CD14-positive monocyte (primary cell): ENCODE data around the gene APOF. TPM values are rescaled to one million over a fixed set of nuclear protein-coding genes. Genes with fewer than 3 reads are reported as not detected.

ENCODE experiments used
- DNase-seq, 3 donors: peaks; one replicate each; pipeline ENCODE4 v3.0.0-alpha.2; 2011 to 2022
- H2AFZ ChIP-seq: 2 replicates; pipeline ENCODE4 v1.6.0; 2012; ENCODE audit warnings: mild to moderate bottlenecking, low read depth, low read length, inconsistent platforms; ENCODE audit not compliant: insufficient read depth, poor library complexity, severe bottlenecking
- H3K27ac ChIP-seq, 2 donors: 1 replicate in 1 of 2; 2 replicates in 1 of 2; pipeline ENCODE4 v1.5.1; 2012 to 2013; ENCODE audit warnings: low read length in 2 of 2, control low read depth in 1 of 2, inconsistent platforms in 1 of 2, low read depth in 1 of 2, mild to moderate bottlenecking in 1 of 2
- H3K27me3 ChIP-seq, 2 donors: one replicate each; pipeline versions ENCODE4 v1.6.0 to v1.6.1; 2011 to 2013; ENCODE audit warnings: low read length in 2 of 2; ENCODE audit not compliant: control insufficient read depth in 2 of 2, insufficient read depth in 2 of 2
- H3K36me3 ChIP-seq, 2 donors: replicated peaks in 1 of 2; 1 replicate in 1 of 2; 2 replicates in 1 of 2; pipeline versions ENCODE4 v1.5.1 to v1.6.1; 2012 to 2013; ENCODE audit warnings: low read length in 2 of 2, control low read depth in 1 of 2, inconsistent platforms in 1 of 2, mild to moderate bottlenecking in 1 of 2; ENCODE audit not compliant: insufficient read depth in 2 of 2, control insufficient read depth in 1 of 2
- H3K4me1 ChIP-seq, 2 donors: 1 replicate in 1 of 2; 2 replicates in 1 of 2; pipeline versions ENCODE4 v1.5.1 to v1.6.1; 2012 to 2013; ENCODE audit warnings: low read length in 2 of 2, control low read depth in 1 of 2, inconsistent platforms in 1 of 2, mild to moderate bottlenecking in 1 of 2, moderate library complexity in 1 of 2; ENCODE audit not compliant: insufficient read depth in 2 of 2, control insufficient read depth in 1 of 2
- H3K4me2 ChIP-seq: replicated peaks from 2 replicates; pipeline ENCODE3; 2012; ENCODE audit warnings: low read length, moderate library complexity, mild to moderate bottlenecking; ENCODE audit not compliant: poor library complexity, severe bottlenecking; ENCODE audit errors: extremely low read depth
- H3K4me3 ChIP-seq, 3 experiments: fragments of 200-600 bp in 1 of 3; sonication (generic) in 1 of 3; replicated peaks in 1 of 3; 1 replicate in 2 of 3; 2 replicates in 1 of 3; pipeline ENCODE4 v1.5.1; 2011 to 2013; ENCODE audit warnings: low read length in 3 of 3, mild to moderate bottlenecking in 3 of 3, control low read depth in 2 of 3, low read depth in 2 of 3, inconsistent platforms in 1 of 3, moderate library complexity in 1 of 3
- H3K79me2 ChIP-seq: 2 replicates; pipeline ENCODE4 v1.6.0; 2012; ENCODE audit warnings: mild to moderate bottlenecking, control low read depth, inconsistent platforms, low read length, moderate library complexity; ENCODE audit not compliant: insufficient read depth
- H3K9ac ChIP-seq: 2 replicates; pipeline ENCODE4 v1.6.0; 2017; ENCODE audit warnings: low read length, mild to moderate bottlenecking; ENCODE audit not compliant: insufficient read depth, poor library complexity, severe bottlenecking
- H3K9me3 ChIP-seq, 2 donors: replicated peaks in 1 of 2; 1 replicate in 1 of 2; 2 replicates in 1 of 2; pipeline versions ENCODE4 v1.5.1 to v1.6.1; 2012 to 2013; ENCODE audit warnings: low read length in 2 of 2, control low read depth in 1 of 2; ENCODE audit not compliant: control insufficient read depth in 1 of 2, insufficient read depth in 1 of 2
- H4K20me1 ChIP-seq: 2 replicates; pipeline ENCODE4 v1.6.0; 2012; ENCODE audit warnings: mild to moderate bottlenecking, low read length, control low read depth, moderate library complexity; ENCODE audit not compliant: insufficient read depth
- H3K27ac Mint-ChIP-seq, 7 donors: one replicate each; pipeline ENCODE4 v1.8.0; 2020; ENCODE audit warnings: mild to moderate bottlenecking in 7 of 7, mixed read lengths in 7 of 7, moderate library complexity in 6 of 7, inconsistent platforms in 2 of 7
- H3K27me3 Mint-ChIP-seq, 3 donors: one replicate each; pipeline ENCODE4 v1.8.0; 2021 to 2022; ENCODE audit warnings: low read depth in 3 of 3, mild to moderate bottlenecking in 3 of 3, mixed read lengths in 3 of 3, moderate library complexity in 3 of 3, inconsistent platforms in 1 of 3
- H3K36me3 Mint-ChIP-seq, 2 donors: one replicate each; pipeline ENCODE4 v1.8.0; 2020; ENCODE audit warnings: mixed read lengths in 2 of 2, inconsistent platforms in 1 of 2, mild to moderate bottlenecking in 1 of 2
- H3K4me1 Mint-ChIP-seq: one replicate; pipeline ENCODE4 v1.8.0; 2020; ENCODE audit warnings: mild to moderate bottlenecking, mixed read lengths
- H3K4me3 Mint-ChIP-seq, 2 donors: one replicate each; pipeline ENCODE4 v1.8.0; 2020; ENCODE audit warnings: mild to moderate bottlenecking in 2 of 2, mixed read lengths in 2 of 2, moderate library complexity in 1 of 2
- H3K9me3 Mint-ChIP-seq, 7 donors: one replicate each; pipeline ENCODE4 v1.8.0; 2020 to 2022; ENCODE audit warnings: mixed read lengths in 7 of 7, mild to moderate bottlenecking in 6 of 7, moderate library complexity in 6 of 7, inconsistent platforms in 2 of 7
- CTCF ChIP-seq: fragments of 200-600 bp; IDR thresholded peaks from one replicate; pipeline ENCODE4 v1.8.0; 2022; ENCODE audit warnings: antibody characterized with exemption, mild to moderate bottlenecking
- WGBS: methylation state at CpG from one replicate; pipeline ENCODE4 v1.1.5; 2013; ENCODE audit warnings: missing lambda C conversion rate; ENCODE audit not compliant: insufficient coverage; 5-methylcytosine and 5-hydroxymethylcytosine counted together
- intact Hi-C, 2 donors: fragments of 100-400 bp; cut with micrococcal nuclease; formaldehyde crosslinking; loops; one replicate each; pipeline versions ENCODE4 v1.15.0 to v1.15.1; 2023
- polyA plus RNA-seq, 3 donors: library from polyadenylated mRNA; depleted of rRNA in 1 of 3; unstranded in 2 of 3; stranded (reverse) in 1 of 3; fragments of 300-500 nt in 2 of 3; fragments of >200 nt in 1 of 3; fragmentation: Illumina TruSeq in 2 of 3; gene quantifications; 1 replicate in 2 of 3; 2 replicates in 1 of 3; pipeline ENCODE4 v1.2.3, GENCODE V29; 2012 to 2021

The APOF gene
- polyA plus RNA-seq, 3 donors: not detected

GRCh38 chr12:56361487-56362129, 1.0 kb downstream of the APOF start:
- no peak for TF ChIP-seq CTCF

GRCh38 chr12:56359851-56360767, 2.5 kb downstream of the APOF start, which contains the start of gene STAT2:
STAT2 (minus strand) TSS chr12:56360107; CDS start chr12:56356571, 3,536 bp downstream.
- peaks cover 0 to 2% (median 1%) of the 10 kb centered on the region in 3 donors for H3K27me3 Mint-ChIP-seq
- peaks cover 49% of the 10 kb centered on the region for H3K79me2 ChIP-seq
- H3K27ac Mint-ChIP-seq: peak within 1 kb of the TSS; percentile 87 to 97 (median 95)
- H3K4me3 ChIP-seq: peak within 1 kb of the TSS; percentile 89 to 97 (median 89)
- H3K4me1 ChIP-seq: peaks cover 19 to 23% of the 10 kb centered on the region in 2 donors
- H4K20me1 ChIP-seq: peaks cover 38% of the 10 kb centered on the region
- TF ChIP-seq CTCF: no peak
- peak within 1 kb of the TSS; percentile 87 to 94 for H3K4me3 Mint-ChIP-seq
- peak within 1 kb of the TSS; percentile 95 for H3K4me2 ChIP-seq
- peak within 1 kb of the TSS; percentile 74 to 89 for H3K27ac ChIP-seq
- peaks cover 26% of the 10 kb centered on the region for H3K4me1 Mint-ChIP-seq
- no peaks in the 10 kb centered on the region for H3K9me3 ChIP-seq
- H3K36me3 Mint-ChIP-seq: peaks cover 16 to 21% of the 10 kb centered on the region in 2 donors
- intact Hi-C loops: loop anchor here (2.0 to 10.0 kb wide), 4 partner anchors 43 to 105 kb away; partner anchors contain the start of genes CNPY2 (in 2 of the 2), CS (in 1 of the 2), MIP (in 1 of the 2) and SPRYD4 (in 1 of the 2)
- peaks cover 14% of the 10 kb centered on the region in 2 donors for H3K36me3 ChIP-seq
- no peaks in the 10 kb centered on the region for H3K27me3 ChIP-seq
- H3K9me3 Mint-ChIP-seq: no peaks in the 10 kb centered on the region
- peak within 1 kb of the TSS; percentile 82 for H2AFZ ChIP-seq
- WGBS: under 1% methylated on average over 43 of the region's 54 CpGs
- H3K9ac ChIP-seq: peak within 1 kb of the TSS; percentile 76
- DNase-seq: peak; percentile 98 to 99 (median 99)

More at GRCh38 chr12:56361487-56362129, 1.0 kb downstream of the APOF start:
- peaks cover 0 to 2% (median 1%) of the 10 kb centered on the region in 3 donors for H3K27me3 Mint-ChIP-seq
- H3K27ac Mint-ChIP-seq: peak overlapping the region in 4 of 7 donors; percentile 21 to 96 (median 72)
- 93% methylated on average over 8 of the region's 8 CpGs for WGBS
- peaks cover 26% of the 10 kb centered on the region for H3K4me1 Mint-ChIP-seq
- peak overlapping the region in 1 of 2 donors; percentile 89 for H3K27ac ChIP-seq
- peaks cover 37% of the 10 kb centered on the region for H3K79me2 ChIP-seq
- peak overlapping the region; percentile 36 for H2AFZ ChIP-seq
- intact Hi-C loops: loop anchor here (2.0 to 10.0 kb wide), 4 partner anchors 44 to 103 kb away; partner anchors contain the start of genes CNPY2 (in 2 of the 2), CS (in 1 of the 2), MIP (in 1 of the 2) and SPRYD4 (in 1 of the 2)
- no peaks in the 10 kb centered on the region for H3K9me3 Mint-ChIP-seq
- no peak overlapping the region for H3K4me3 ChIP-seq
- H3K36me3 ChIP-seq: no peaks in the 10 kb centered on the region
- no peak overlapping the region for H3K9ac ChIP-seq
- no peaks in the 10 kb centered on the region for H3K27me3 ChIP-seq
- H3K9me3 ChIP-seq: no peaks in the 10 kb centered on the region
- peaks cover 3 to 8% of the 10 kb centered on the region in 2 donors for H3K36me3 Mint-ChIP-seq
- DNase-seq: no peak
- H4K20me1 ChIP-seq: peaks cover 23% of the 10 kb centered on the region
- H3K4me1 ChIP-seq: peaks cover 19 to 23% of the 10 kb centered on the region in 2 donors
- H3K4me3 Mint-ChIP-seq: no peak overlapping the region
- no peak overlapping the region for H3K4me2 ChIP-seq
